AG09309 (cell line): ENCODE measurements around the gene NUBP1.

ENCODE experiments used
- DNase-seq: peaks from one replicate; pipeline ENCODE4 v3.0.0-alpha.2; 2010; ENCODE audit warnings: low read depth
- H3K4me3 ChIP-seq: 2 replicates; pipeline ENCODE4 v1.5.1; 2011; ENCODE audit warnings: mild to moderate bottlenecking, low read depth, low read length, moderate library complexity; ENCODE audit not compliant: control insufficient read depth
- TF ChIP-seq, protein P1 (sequence below): IDR thresholded peaks from 2 replicates; pipeline ENCODE4 v1.5.1; 2011; ENCODE audit warnings: mild to moderate bottlenecking, low read depth, low read length, inconsistent platforms; ENCODE audit not compliant: insufficient read depth, control insufficient read depth; ENCODE audit errors: missing control alignments

NUBP1 gene

DNA sequence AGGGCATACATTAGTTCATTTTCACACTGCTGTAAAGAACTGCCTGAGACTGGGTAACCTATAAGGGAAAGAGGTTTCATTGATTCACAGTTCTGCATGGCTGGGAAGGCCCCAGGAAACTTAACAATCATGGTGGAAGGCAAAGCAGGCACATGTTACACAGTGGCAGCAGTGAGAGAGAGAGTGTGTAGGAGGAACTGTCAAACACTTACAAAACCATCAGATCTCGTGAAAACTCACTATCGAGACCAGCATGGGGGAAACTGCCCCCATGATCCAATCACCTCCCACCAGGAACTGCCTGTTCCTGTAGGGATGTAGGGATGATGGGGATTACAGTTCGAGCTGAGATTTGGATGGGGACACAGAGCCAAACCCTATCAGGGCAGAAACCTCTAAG lies 17.2 kb downstream of the NUBP1 start:
- DNase-seq, result no peak
- H3K4me3 ChIP-seq, result no peak overlapping the region
- TF ChIP-seq, protein P1, sequence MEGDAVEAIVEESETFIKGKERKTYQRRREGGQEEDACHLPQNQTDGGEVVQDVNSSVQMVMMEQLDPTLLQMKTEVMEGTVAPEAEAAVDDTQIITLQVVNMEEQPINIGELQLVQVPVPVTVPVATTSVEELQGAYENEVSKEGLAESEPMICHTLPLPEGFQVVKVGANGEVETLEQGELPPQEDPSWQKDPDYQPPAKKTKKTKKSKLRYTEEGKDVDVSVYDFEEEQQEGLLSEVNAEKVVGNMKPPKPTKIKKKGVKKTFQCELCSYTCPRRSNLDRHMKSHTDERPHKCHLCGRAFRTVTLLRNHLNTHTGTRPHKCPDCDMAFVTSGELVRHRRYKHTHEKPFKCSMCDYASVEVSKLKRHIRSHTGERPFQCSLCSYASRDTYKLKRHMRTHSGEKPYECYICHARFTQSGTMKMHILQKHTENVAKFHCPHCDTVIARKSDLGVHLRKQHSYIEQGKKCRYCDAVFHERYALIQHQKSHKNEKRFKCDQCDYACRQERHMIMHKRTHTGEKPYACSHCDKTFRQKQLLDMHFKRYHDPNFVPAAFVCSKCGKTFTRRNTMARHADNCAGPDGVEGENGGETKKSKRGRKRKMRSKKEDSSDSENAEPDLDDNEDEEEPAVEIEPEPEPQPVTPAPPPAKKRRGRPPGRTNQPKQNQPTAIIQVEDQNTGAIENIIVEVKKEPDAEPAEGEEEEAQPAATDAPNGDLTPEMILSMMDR, result no peak

DNA sequence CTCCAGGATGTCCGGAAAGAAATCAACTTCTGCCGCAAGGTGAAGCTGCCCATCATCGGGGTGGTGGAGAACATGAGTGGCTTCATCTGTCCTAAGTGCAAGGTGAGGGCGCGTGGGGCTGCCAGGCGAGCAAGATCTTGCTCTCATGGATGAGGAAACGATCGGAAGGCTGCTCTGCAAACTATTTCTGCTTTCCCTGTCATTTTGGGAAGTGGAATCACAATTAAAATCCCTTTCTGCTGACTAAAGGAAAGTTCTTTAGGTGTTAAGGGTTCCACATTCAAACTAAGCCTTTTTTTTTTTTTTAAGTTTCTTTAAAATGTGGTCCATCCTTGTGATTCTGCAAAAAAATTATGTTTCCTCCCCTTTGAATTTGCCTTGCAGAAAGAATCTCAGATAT lies 17.7 kb downstream of the NUBP1 start:
- DNase-seq, result no peak
- no peak overlapping the region for H3K4me3 ChIP-seq
- TF ChIP-seq, protein P1, result no peak

DNA sequence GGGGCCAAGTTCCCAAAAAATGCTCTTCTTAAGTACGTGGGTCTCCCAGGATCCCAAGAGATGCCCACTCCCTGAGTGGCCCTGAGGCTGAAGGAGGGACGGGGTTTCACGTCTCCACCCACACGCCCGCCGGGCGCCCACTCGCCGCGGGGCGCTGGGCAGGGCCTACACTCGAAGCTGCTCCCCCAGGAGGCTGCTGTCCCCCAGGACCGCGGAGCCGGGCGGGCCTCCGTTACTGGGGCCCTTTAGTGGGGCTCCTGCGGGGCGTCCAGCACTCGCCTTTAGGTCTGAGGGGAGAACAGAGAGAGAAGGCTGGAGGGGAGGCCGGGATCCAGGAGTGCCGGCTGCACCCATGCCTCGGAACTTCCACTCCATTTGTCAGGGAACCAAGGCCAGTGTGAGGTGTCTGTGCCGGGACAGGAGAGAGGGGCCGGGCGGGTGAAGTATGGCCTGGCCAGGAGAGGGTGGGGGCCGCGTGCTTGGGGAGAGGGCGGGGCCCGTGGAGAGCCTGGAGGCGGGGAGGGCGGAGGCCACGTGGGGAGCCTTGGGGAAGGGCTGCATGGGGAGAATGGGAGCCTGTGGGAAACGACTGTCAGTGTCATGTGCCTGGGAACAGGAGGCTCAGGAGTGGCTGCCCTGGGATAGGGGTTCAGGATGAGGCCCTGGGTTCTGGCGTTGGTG lies 18.8 kb downstream of the NUBP1 start:
- DNase-seq, result no peak
- H3K4me3 ChIP-seq, result no peak overlapping the region
- TF ChIP-seq, protein P1, result no peak

DNA sequence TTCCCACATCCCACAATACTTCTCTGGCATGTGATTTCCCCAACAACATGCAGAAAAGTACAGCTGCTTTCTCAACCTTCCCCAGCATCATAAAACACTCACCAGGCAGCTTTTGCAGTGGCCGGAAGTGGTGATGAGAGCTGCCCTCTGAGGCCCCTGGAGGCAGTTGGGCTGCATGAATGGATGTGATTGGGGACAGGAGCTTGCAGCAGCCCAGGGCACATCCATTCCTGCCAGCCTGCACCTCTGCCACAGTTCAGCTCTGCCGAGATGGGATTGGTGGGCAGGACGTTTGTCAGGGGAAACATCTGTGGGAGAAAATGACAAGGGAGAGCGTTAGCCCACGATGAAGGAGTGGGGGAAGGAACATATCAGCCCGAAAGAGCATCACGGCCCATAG lies 19.8 kb downstream of the NUBP1 start:
- TF ChIP-seq, protein P1, result no peak
- no peak for DNase-seq
- no peak overlapping the region for H3K4me3 ChIP-seq

DNA sequence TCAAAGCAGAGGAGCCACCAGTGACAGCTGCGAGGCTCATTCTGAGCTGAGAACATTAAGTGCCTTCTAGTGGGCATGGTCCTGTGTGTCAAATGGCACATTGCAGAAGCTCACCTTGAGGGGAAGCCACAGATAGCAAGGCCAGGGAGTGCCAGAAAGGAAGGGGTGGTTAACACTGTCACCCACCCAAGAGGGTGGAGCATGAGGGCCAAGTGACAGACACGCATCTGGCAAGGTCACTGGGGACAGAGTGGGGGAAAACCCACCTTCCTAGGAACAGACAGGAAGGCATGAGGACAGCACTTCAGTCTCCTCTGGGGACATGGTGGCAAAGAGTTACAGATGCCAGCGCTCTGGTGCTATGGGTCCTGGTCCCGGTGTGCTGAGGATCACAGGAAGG lies 22.1 kb downstream of the NUBP1 start:
- TF ChIP-seq, protein P1, result no peak
- DNase-seq, result no peak
- no peak overlapping the region for H3K4me3 ChIP-seq

DNA sequence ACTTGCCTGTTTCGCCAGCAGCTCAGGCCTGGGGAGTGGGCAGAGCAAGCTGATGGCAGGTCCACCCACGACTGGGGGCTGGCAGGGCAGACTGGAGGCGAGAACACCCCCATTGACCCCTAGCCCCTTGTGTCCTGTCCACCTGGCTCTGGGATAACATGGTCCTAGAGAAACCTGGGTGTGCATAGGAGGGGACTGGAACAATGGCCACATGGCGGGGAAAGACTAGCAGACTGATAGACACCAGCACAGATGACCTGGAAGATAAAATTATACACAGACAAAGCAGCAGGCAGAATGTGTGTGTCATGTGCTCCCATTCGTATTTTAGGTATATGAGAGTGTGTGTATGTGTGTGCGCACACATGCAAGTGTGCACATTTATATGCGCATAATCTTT lies 23.5 kb downstream of the NUBP1 start:
- TF ChIP-seq, protein P1, result no peak
- no peak overlapping the region for H3K4me3 ChIP-seq
- no peak for DNase-seq
